ENCODE results near the gene C10orf62.
"Not testable (repeated sequence)": the region's sequence is repeated elsewhere in the genome, so short reads cannot be mapped to it uniquely, and the experiment has no call there.

Gene C10orf62

DNA sequence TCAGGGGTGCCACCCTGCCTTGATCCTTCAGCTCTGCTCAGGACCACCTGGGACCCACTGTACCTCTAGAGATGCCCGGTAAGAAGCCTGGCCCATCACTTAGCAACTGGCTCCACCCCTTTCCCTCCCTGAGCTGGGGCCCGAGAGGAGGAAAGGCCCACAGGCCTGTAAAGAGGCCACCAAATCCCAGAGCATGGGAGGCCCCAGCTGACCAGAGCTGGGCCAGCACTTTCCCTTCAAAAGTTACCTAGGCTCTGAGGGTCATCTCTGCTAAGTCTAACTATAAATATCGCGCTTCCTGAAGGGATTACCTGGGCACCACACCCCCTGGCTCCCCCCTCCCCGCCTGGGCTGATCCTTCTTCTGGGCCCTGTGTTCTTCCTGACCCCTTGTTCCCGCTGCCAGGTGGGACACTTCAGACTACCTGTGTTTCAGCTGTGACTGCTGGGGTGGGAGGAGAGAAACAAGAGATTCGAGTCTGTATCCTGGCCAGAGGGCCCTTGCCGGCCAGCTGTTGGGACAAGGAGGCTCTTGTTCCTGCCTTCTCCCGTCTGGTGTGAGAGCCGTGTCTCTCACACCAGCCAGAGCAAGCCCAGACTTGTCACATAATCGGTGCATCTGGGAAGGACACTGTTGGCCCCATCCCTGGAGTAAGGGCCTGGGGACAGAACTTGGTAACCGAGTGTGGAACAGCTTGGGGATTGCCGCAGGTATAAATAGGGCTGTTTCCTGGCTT is 39.8 kb upstream of the C10orf62 start:
- Histone ChIP-seq H3K9ac (ENCODE audit: low read length) (no peak overlapping the region), H3K4me3 (ENCODE audit: low read length) (no peak overlapping the region), H4K20me1 (ENCODE audit: insufficient read depth, low read length) (no peaks in the 10 kb centered on the region), H3K27ac (ENCODE audit: low read length) (no peak overlapping the region), H2AFZ (ENCODE audit: low read depth, low read length) (no peak overlapping the region), H3K9me3 (ENCODE audit: insufficient read depth, low read length) (no peaks in the 10 kb centered on the region), H3K27me3 (ENCODE audit: low read depth, low read length) (no peaks in the 10 kb centered on the region), H3K36me3 (replicated peaks; ENCODE audit: low read depth, low read length) (no peaks in the 10 kb centered on the region), H3K79me2 (ENCODE audit: low read length) (no peaks in the 10 kb centered on the region), H3K4me1 (ENCODE audit: low read length) (no peaks in the 10 kb centered on the region), H3K4me2 (ENCODE audit: low read length) (no peak overlapping the region)
- TF ChIP-seq, protein P1, sequence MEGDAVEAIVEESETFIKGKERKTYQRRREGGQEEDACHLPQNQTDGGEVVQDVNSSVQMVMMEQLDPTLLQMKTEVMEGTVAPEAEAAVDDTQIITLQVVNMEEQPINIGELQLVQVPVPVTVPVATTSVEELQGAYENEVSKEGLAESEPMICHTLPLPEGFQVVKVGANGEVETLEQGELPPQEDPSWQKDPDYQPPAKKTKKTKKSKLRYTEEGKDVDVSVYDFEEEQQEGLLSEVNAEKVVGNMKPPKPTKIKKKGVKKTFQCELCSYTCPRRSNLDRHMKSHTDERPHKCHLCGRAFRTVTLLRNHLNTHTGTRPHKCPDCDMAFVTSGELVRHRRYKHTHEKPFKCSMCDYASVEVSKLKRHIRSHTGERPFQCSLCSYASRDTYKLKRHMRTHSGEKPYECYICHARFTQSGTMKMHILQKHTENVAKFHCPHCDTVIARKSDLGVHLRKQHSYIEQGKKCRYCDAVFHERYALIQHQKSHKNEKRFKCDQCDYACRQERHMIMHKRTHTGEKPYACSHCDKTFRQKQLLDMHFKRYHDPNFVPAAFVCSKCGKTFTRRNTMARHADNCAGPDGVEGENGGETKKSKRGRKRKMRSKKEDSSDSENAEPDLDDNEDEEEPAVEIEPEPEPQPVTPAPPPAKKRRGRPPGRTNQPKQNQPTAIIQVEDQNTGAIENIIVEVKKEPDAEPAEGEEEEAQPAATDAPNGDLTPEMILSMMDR (IDR thresholded peaks at IDR 0.05; ENCODE audit: low read depth, low read length), result no peak
- no peak for TF ChIP-seq EZH2phosphoT487 (IDR thresholded peaks at IDR 0.05; ENCODE audit: low read depth)

DNA sequence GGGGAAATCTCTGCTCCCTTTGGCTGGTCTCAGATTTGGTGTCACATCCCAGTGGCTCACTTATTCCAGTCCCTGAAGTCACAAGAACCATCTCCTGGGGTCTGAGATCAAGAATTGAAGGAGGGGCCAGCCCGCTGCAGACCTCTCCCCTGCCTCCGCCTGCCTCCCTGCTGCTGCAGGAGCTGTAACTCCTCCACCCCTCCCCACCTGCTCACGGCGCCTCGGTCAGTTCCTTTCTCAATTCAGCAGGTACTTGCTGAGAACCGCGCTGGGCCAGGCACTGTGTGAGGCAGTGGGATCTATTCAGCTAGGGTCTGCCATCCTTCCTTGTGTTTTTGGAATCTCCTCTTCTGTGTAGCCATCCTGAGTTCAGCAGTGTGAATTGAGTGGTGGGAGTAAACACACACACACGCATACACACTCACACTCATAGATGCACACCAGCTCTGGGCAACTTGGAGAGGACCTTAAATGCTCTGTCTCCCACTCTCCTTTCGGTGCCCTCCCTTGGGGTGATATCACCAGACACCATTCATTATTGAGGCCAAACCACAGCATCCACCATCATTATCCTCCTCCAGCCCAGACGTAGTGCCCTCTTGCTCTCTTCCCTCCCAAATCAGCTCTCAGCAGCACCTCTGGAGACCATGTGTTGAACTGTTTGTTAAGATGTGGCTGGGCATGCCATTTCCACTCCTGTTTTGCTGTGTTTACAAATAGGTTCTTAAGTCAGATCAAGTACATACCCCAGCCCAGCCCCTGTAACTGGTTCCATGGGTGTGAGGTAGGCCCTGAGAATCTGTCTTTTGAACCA is 39.0 kb upstream of the C10orf62 start:
- Histone ChIP-seq H3K27me3 (ENCODE audit: low read depth, low read length) (no peaks in the 10 kb centered on the region), H3K9me3 (ENCODE audit: insufficient read depth, low read length) (no peaks in the 10 kb centered on the region), H4K20me1 (ENCODE audit: insufficient read depth, low read length) (no peaks in the 10 kb centered on the region), H3K9ac (ENCODE audit: low read length) (no peak overlapping the region), H3K27ac (ENCODE audit: low read length) (no peak overlapping the region), H3K4me2 (ENCODE audit: low read length) (no peak overlapping the region), H3K4me1 (ENCODE audit: low read length) (no peaks in the 10 kb centered on the region), H2AFZ (ENCODE audit: low read depth, low read length) (no peak overlapping the region), H3K4me3 (ENCODE audit: low read length) (no peak overlapping the region), H3K36me3 (replicated peaks; ENCODE audit: low read depth, low read length) (no peaks in the 10 kb centered on the region), H3K79me2 (ENCODE audit: low read length) (no peaks in the 10 kb centered on the region)
- TF ChIP-seq, protein P1 (IDR thresholded peaks at IDR 0.05; ENCODE audit: low read depth, low read length), result no peak
- no peak for TF ChIP-seq EZH2phosphoT487 (IDR thresholded peaks at IDR 0.05; ENCODE audit: low read depth)

DNA sequence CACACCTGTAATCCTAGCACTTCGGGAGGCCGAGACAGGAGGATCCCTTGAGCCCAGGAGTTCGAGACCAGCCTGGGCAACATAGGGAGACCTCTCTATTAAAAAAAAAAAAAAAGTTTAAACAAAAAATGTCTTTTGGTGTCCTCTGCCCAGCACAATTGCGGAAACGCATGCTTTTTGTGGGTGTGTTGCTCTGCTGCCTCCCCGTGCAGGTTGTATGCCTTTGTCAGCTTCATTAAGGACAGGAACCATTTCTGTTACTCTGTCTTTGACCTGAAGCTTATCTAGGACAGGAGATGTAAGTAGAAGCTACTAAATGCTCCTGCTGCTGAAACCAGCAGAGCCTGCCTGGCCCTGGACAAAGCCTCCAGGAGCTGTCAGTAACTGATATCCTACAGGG is 38.2 kb upstream of the C10orf62 start:
- Histone ChIP-seq H3K27me3 (ENCODE audit: low read depth, low read length) (no peaks in the 10 kb centered on the region), H2AFZ (ENCODE audit: low read depth, low read length) (no peak overlapping the region), H4K20me1 (ENCODE audit: insufficient read depth, low read length) (no peaks in the 10 kb centered on the region), H3K4me3 (ENCODE audit: low read length) (no peak overlapping the region), H3K9me3 (ENCODE audit: insufficient read depth, low read length) (no peaks in the 10 kb centered on the region), H3K4me2 (ENCODE audit: low read length) (no peak overlapping the region), H3K9ac (ENCODE audit: low read length) (no peak overlapping the region), H3K36me3 (replicated peaks; ENCODE audit: low read depth, low read length) (no peaks in the 10 kb centered on the region), H3K4me1 (ENCODE audit: low read length) (no peaks in the 10 kb centered on the region), H3K27ac (ENCODE audit: low read length) (no peak overlapping the region), H3K79me2 (ENCODE audit: low read length) (no peaks in the 10 kb centered on the region)
- no peak for TF ChIP-seq EZH2phosphoT487 (IDR thresholded peaks at IDR 0.05; ENCODE audit: low read depth)
- TF ChIP-seq, protein P1 (IDR thresholded peaks at IDR 0.05; ENCODE audit: low read depth, low read length), result no peak

DNA sequence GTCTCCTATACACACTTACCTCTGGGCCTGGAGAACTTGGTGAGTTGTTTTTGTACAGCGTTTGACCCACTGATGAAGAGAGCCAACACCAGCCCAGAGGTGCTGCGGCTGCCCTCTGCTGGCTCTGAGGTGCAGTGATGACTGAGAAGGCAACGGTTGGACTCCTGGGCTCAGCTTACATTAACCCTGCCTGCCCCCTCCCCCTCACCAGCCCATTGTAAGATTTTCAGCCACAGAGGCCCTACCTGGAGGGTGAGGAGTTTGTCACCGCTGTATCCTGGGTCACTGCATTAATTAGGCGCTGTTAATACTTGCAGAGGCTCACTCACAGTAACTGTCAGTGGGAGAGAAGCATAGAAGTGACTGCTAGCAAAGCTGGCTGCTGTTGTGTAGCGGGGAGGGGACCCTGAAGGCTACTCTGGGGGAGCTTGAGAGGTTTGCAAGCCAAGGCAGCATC is 35.9 kb upstream of the C10orf62 start:
- Histone ChIP-seq H2AFZ (ENCODE audit: low read depth, low read length) (no peak overlapping the region), H3K79me2 (ENCODE audit: low read length) (no peaks in the 10 kb centered on the region), H3K36me3 (replicated peaks; ENCODE audit: low read depth, low read length) (no peaks in the 10 kb centered on the region), H4K20me1 (ENCODE audit: insufficient read depth, low read length) (no peaks in the 10 kb centered on the region), H3K4me1 (ENCODE audit: low read length) (no peaks in the 10 kb centered on the region), H3K27ac (ENCODE audit: low read length) (no peak overlapping the region), H3K9ac (ENCODE audit: low read length) (no peak overlapping the region), H3K4me2 (ENCODE audit: low read length) (no peak overlapping the region), H3K9me3 (ENCODE audit: insufficient read depth, low read length) (no peaks in the 10 kb centered on the region), H3K4me3 (ENCODE audit: low read length) (no peak overlapping the region), H3K27me3 (ENCODE audit: low read depth, low read length) (no peaks in the 10 kb centered on the region)
- TF ChIP-seq EZH2phosphoT487 (IDR thresholded peaks at IDR 0.05; ENCODE audit: low read depth), result no peak
- TF ChIP-seq, protein P1 (IDR thresholded peaks at IDR 0.05; ENCODE audit: low read depth, low read length), result peak; percentile 62

DNA sequence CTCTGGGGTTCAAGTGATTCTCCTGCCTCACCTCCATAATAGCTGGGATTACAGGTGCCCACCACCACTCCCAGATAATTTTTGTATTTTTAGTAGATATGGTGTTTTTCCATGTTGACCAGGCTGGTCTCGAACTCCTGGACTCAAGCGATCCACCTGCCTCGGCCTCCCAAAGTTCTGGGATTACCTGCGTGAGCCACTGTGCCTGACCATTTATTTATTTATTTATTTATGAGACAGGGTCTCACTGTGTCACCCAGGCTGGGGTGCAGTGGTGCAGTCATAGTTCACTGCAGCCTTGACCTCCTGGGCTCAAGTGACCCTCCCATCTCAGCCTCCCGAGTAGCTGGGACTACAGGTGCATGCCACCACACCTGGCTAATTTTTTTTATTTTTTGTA is 35.2 kb upstream of the C10orf62 start:
- H4K20me1 ChIP-seq (ENCODE audit: insufficient read depth, low read length); H3K4me3 ChIP-seq (ENCODE audit: low read length); H3K4me1 ChIP-seq (ENCODE audit: low read length); H2AFZ ChIP-seq (ENCODE audit: low read depth, low read length); H3K27ac ChIP-seq (ENCODE audit: low read length); H3K4me2 ChIP-seq (ENCODE audit: low read length); H3K9me3 ChIP-seq (ENCODE audit: insufficient read depth, low read length); H3K79me2 ChIP-seq (ENCODE audit: low read length); H3K9ac ChIP-seq (ENCODE audit: low read length); H3K36me3 ChIP-seq (replicated peaks; ENCODE audit: low read depth, low read length); H3K27me3 ChIP-seq (ENCODE audit: low read depth, low read length): not testable (repeated sequence)

DNA sequence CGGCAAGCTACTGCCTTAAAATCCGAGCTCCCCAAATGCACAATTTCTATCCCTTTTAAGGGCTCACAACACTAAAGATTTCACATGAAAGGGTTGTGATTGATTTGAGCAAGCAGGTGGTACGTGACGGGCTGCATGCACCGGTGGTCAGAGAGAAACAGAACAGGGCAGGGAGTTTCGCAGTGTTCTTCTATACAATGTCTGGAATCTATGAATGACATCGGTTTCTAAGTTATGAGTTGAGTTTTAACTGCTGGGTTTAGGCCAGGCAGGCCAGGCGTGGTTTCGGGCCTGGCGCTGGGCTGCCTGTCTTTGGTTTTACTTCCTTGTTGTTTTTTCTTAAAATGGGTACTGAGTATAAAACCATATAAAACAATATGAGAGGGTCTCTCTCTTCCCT is 34.0 kb upstream of the C10orf62 start:
- H3K27ac ChIP-seq (ENCODE audit: low read length); H3K4me2 ChIP-seq (ENCODE audit: low read length); H3K36me3 ChIP-seq (replicated peaks; ENCODE audit: low read depth, low read length); H3K4me3 ChIP-seq (ENCODE audit: low read length); H3K79me2 ChIP-seq (ENCODE audit: low read length); H4K20me1 ChIP-seq (ENCODE audit: insufficient read depth, low read length); H3K27me3 ChIP-seq (ENCODE audit: low read depth, low read length); H2AFZ ChIP-seq (ENCODE audit: low read depth, low read length); H3K4me1 ChIP-seq (ENCODE audit: low read length); H3K9me3 ChIP-seq (ENCODE audit: insufficient read depth, low read length); H3K9ac ChIP-seq (ENCODE audit: low read length): not testable (repeated sequence)
